ENCODE results near the gene TMEM253.

Gene TMEM253

GRCh38 chr14:21053184-21054122, 47.4 kb upstream of the TMEM253 start:
- H3K27ac ChIP-seq (ENCODE audit: extremely low read depth, low read depth, low read length) = no peak overlapping the region

GRCh38 chr14:21054123-21054767, 46.6 kb upstream of the TMEM253 start:
- CTCF ChIA-PET = interaction anchor here (0.6 to 0.8 kb wide), 4 partner anchors 38 to 83 kb away, joined by 3 to 5 read pairs (median 4); no protein-coding TSS in a partner anchor
- no peaks in the 10 kb centered on the region for H3K9me3 ChIP-seq (ENCODE audit: control insufficient read depth, insufficient read depth, low read depth, low read length)
- H3K4me3 ChIP-seq (ENCODE audit: low read depth, low read length) = no peak overlapping the region
- H3K4me1 ChIP-seq (ENCODE audit: control insufficient read depth, insufficient read depth, low read length) = no peaks in the 10 kb centered on the region
- H3K27ac ChIP-seq (ENCODE audit: extremely low read depth, low read depth, low read length) = no peak overlapping the region
- POLR2A ChIA-PET = interaction anchor here (0.6 kb wide), 1 partner anchor 55 kb away, joined by 3 read pairs; the partner anchor contains the start of gene SLC39A2
- no peaks in the 10 kb centered on the region for H3K36me3 ChIP-seq (ENCODE audit: control insufficient read depth in 2 of 2, insufficient read depth in 1 of 2, low read length in 2 of 2)
- no peak for TF ChIP-seq ZNF610 (tag by site-specific recombination; IDR thresholded peaks at IDR 0.05; ENCODE audit: borderline replicate concordance)
- no peak for TF ChIP-seq ZNF645 (tag by site-specific recombination; IDR thresholded peaks at IDR 0.05)
- no peak for TF ChIP-seq ZBTB49 (tag by site-specific recombination; IDR thresholded peaks at IDR 0.05; ENCODE audit: low read depth)
- no peak for TF ChIP-seq ZNF302 (tag by site-specific recombination; IDR thresholded peaks at IDR 0.05; ENCODE audit: low read depth)
- no peak for TF ChIP-seq PRDM10 (tag by site-specific recombination; IDR thresholded peaks at IDR 0.05)
- no peak for TF ChIP-seq ZNF398 (tag by site-specific recombination; IDR thresholded peaks at IDR 0.05)
- no peak for TF ChIP-seq ZNF830 (tag by site-specific recombination; IDR thresholded peaks at IDR 0.05; ENCODE audit: low read depth)
- no peak for TF ChIP-seq ZNF324 (tag by site-specific recombination; IDR thresholded peaks at IDR 0.05)

More at GRCh38 chr14:21053184-21054122, 47.4 kb upstream of the TMEM253 start:
- CTCF ChIA-PET = interaction anchor here (0.6 to 1.0 kb wide), 5 partner anchors 10 to 83 kb away, joined by 3 to 5 read pairs (median 4); no protein-coding TSS in a partner anchor
- Histone ChIP-seq H3K36me3 (ENCODE audit: control insufficient read depth in 2 of 2, insufficient read depth in 1 of 2, low read length in 2 of 2) (no peaks in the 10 kb centered on the region), H3K9me3 (ENCODE audit: control insufficient read depth, insufficient read depth, low read depth, low read length) (no peaks in the 10 kb centered on the region), H3K4me3 (ENCODE audit: low read depth, low read length) (no peak overlapping the region), H3K4me1 (ENCODE audit: control insufficient read depth, insufficient read depth, low read length) (no peaks in the 10 kb centered on the region)
- POLR2A ChIA-PET = interaction anchor here (0.6 kb wide), 1 partner anchor 55 kb away, joined by 3 read pairs; the partner anchor contains the start of gene SLC39A2
- TF ChIP-seq ZNF132 (tag by site-specific recombination; IDR thresholded peaks at IDR 0.05; ENCODE audit: borderline replicate concordance) = no peak
- no peak for TF ChIP-seq ZNF580 (tag by site-specific recombination; IDR thresholded peaks at IDR 0.05)
- no peak for TF ChIP-seq ZNF138 (tag by site-specific recombination; IDR thresholded peaks at IDR 0.05; ENCODE audit: borderline replicate concordance)
- no peak for TF ChIP-seq ZNF239 (tag by site-specific recombination; IDR thresholded peaks at IDR 0.05)
- TF ChIP-seq ZNF555 (tag by site-specific recombination; conservative IDR thresholded peaks at IDR 0.05) = no peak
- no peak for TF ChIP-seq ZNF133 (tag by site-specific recombination; IDR thresholded peaks at IDR 0.05)
- TF ChIP-seq ZNF571 (tag by site-specific recombination; IDR thresholded peaks at IDR 0.05) = no peak
- no peak for TF ChIP-seq PRDM10 (tag by site-specific recombination; IDR thresholded peaks at IDR 0.05)
- TF ChIP-seq ZNF112 (tag by site-specific recombination; IDR thresholded peaks at IDR 0.05) = no peak
- no peak for TF ChIP-seq ZNF24 (tag by site-specific recombination; IDR thresholded peaks at IDR 0.05)

Data from HEK293 (cell line).